ENCODE measurements around the gene TMEM165. TPM values are rescaled to one million over a fixed set of nuclear protein-coding genes. Genes with fewer than 3 reads are reported as not detected.

The TMEM165 gene
- total RNA-seq, 3 donors from 2014 or later, result 165 to 386 (median 204) TPM

DNA sequence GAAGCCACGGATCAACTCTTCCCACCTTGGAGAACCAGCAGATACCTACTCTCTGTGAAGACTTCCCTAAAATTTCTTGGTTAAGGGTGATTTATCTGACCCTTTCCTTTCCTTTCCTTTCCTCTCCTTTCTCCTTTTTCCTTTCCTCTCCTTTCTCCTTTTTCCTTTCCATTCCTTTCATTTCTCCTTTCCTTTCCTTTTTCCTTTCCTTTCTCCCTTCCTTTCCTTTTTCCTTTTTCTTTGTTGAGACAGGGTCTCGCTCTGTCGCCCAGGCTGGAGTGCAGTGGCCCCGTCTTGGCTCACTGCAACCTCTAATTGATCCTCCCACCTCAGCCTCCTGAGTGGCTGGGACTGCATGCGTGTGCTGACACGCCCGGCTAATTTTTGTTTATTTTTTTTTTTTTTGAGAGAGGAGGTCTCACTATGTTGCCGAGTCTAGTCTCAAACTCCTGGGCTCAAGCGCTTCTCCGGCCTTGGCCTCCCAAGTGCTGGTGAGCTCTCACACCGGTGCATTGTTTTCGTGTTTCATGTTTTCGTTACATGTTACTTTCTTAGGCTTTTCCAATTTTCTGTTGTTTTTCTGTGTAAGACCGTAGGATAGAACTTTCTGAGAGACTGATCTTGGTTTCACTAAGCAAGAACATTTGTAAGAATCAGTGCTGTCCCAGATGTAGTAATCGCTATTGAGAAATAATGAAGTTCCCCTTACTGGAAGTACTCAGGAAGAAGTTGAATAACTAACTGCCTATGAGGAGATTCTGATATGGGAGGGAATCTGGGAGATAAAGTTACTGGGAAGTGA lies 2.0 kb downstream of the TMEM165 start:
- Histone ChIP-seq H3K4me3 (peak overlapping the region; percentile 92 to 97 (median 94)), H3K9me3 (no peaks in the 10 kb centered on the region), H3K27me3 (no peaks in the 10 kb centered on the region), H3K4me1 (peaks cover 0 to 4% of the 10 kb centered on the region in 2 donors), H3K36me3 (no peaks in the 10 kb centered on the region), H3K27ac (peak overlapping the region; percentile 99)
- TF ChIP-seq, protein P1, sequence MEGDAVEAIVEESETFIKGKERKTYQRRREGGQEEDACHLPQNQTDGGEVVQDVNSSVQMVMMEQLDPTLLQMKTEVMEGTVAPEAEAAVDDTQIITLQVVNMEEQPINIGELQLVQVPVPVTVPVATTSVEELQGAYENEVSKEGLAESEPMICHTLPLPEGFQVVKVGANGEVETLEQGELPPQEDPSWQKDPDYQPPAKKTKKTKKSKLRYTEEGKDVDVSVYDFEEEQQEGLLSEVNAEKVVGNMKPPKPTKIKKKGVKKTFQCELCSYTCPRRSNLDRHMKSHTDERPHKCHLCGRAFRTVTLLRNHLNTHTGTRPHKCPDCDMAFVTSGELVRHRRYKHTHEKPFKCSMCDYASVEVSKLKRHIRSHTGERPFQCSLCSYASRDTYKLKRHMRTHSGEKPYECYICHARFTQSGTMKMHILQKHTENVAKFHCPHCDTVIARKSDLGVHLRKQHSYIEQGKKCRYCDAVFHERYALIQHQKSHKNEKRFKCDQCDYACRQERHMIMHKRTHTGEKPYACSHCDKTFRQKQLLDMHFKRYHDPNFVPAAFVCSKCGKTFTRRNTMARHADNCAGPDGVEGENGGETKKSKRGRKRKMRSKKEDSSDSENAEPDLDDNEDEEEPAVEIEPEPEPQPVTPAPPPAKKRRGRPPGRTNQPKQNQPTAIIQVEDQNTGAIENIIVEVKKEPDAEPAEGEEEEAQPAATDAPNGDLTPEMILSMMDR (IDR thresholded peaks at IDR 0.05), result no peak
- TF ChIP-seq POLR2AphosphoS5 (IDR thresholded peaks at IDR 0.05), result peak in 2 of 3 donors; percentile 27 to 46
- intact Hi-C loops (cut with DNase I; ENCODE audit: low total_unique reads), result no loop called here
- no peak for DNase-seq (ENCODE audit: low spot score in 2 of 2)

DNA sequence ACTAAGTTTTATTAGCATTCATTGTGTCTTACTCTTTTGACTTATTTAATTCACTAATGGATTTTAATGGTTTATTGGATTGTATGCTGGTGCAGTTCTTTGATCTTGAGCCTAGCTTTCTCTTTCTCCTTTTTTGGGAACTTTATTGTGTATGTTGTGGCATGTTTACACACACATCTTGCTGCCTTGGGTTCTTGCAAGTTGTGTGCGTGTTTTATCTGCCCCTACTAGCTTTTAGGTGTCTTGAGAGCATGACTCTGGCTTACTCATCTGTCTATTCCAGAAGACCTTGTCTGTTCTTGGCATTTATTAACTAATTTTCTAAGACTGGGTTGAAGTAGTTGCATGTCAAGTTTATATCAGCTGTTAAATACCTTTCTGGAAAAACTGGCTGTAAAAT lies 2.7 kb downstream of the TMEM165 start:
- Histone ChIP-seq H3K4me1 (peaks cover 0 to 4% of the 10 kb centered on the region in 2 donors), H3K9me3 (no peaks in the 10 kb centered on the region), H3K36me3 (no peaks in the 10 kb centered on the region), H3K27ac (peak overlapping the region; percentile 99), H3K27me3 (no peaks in the 10 kb centered on the region), H3K4me3 (peak overlapping the region; percentile 92 to 97 (median 94))
- intact Hi-C loops (cut with DNase I; ENCODE audit: low total_unique reads), result no loop called here
- DNase-seq (ENCODE audit: low spot score in 2 of 2), result no peak
- TF ChIP-seq, protein P1 (IDR thresholded peaks at IDR 0.05), result no peak
- TF ChIP-seq POLR2AphosphoS5 (IDR thresholded peaks at IDR 0.05) (no peak), POLR2A (IDR thresholded peaks at IDR 0.05) (no peak)

DNA sequence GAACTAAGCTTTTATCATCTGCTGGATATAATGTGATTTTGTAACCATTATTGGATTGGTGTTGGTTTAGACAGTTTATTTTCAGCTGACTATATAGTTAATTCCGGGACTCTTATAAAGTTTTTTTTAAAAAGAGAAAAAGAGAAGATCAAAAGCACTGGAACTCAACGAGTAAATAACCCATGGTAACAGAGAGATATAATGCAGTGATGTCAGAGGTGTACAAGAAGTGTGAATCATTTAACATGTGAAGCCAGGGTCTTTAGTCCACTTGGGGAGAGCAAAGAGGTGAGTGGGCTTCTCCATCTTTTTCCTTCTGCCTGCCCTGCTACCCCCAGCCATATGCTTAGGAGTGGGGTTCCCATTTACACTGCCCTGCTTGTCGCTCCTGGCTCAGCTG lies 3.2 kb downstream of the TMEM165 start:
- no peaks in the 10 kb centered on the region for H3K27me3 ChIP-seq
- H3K4me3 ChIP-seq, result peak overlapping the region; percentile 92 to 97 (median 94)
- no peak for DNase-seq (ENCODE audit: low spot score in 2 of 2)

DNA sequence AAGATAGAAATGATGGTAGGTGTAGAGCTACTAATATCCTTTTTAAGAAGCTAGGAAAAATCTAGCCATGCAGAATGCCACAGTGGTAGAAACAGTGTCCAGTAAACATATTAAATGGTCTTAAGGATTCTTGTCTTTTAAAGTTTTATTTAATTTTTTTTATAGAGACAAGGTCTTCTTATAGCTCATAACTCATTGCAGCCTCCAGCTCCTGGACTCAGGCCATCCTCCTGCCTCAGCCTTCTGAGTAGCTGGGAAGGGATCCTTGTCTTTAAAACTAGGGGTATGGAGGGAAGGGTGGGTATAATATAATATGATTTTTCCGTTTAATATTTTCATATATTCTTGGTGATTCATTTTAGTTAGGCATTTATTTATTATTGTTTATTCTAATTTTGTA lies 3.8 kb downstream of the TMEM165 start:
- DNase-seq (ENCODE audit: low spot score in 2 of 2), result no peak
- intact Hi-C loops (cut with DNase I; ENCODE audit: low total_unique reads), result no loop called here
- H3K4me3 ChIP-seq, result peak overlapping the region in 2 of 3 donors; percentile 92 to 97
- H3K27ac ChIP-seq, result peak overlapping the region; percentile 73 to 99
- H3K9me3 ChIP-seq, result no peaks in the 10 kb centered on the region
- peaks cover 0 to 4% of the 10 kb centered on the region in 2 donors for H3K4me1 ChIP-seq
- no peaks in the 10 kb centered on the region for H3K27me3 ChIP-seq
- TF ChIP-seq POLR2A (IDR thresholded peaks at IDR 0.05), result no peak
- TF ChIP-seq, protein P1 (IDR thresholded peaks at IDR 0.05), result no peak
- TF ChIP-seq POLR2AphosphoS5 (IDR thresholded peaks at IDR 0.05), result no peak
- no peaks in the 10 kb centered on the region for H3K36me3 ChIP-seq

More for the DNA sequence above, 3.2 kb downstream of the TMEM165 start:
- intact Hi-C loops (cut with DNase I; ENCODE audit: low total_unique reads), result no loop called here
- peaks cover 0 to 4% of the 10 kb centered on the region in 2 donors for H3K4me1 ChIP-seq
- no peaks in the 10 kb centered on the region for H3K36me3 ChIP-seq
- no peak for TF ChIP-seq POLR2AphosphoS5 (IDR thresholded peaks at IDR 0.05)
- TF ChIP-seq POLR2A (IDR thresholded peaks at IDR 0.05), result no peak
- no peaks in the 10 kb centered on the region for H3K9me3 ChIP-seq
- H3K27ac ChIP-seq, result peak overlapping the region; percentile 73 to 99

DNA sequence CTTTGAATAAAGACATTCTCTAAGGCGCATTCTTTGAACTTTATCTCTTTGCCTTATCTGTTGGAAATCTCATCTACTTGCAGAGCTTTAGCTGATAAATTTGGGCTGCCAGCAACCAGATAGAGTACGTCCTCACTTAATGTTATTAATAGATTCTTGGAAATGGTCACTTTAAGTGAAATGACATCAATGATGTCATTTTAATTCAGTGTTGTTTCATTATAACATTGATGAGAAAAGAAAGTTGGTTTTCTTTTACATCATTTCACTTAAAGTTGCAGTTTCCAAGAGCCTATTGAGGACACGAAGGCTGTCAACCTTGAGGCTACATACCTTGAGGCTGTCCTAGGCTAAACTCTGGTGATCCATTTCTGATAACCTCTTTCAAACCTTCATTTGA lies 9.3 kb downstream of the TMEM165 start:
- DNase-seq (ENCODE audit: low spot score in 2 of 2), result no peak
- Histone ChIP-seq H3K9me3 (no peaks in the 10 kb centered on the region), H3K36me3 (no peaks in the 10 kb centered on the region), H3K4me3 (no peak overlapping the region), H3K27me3 (no peaks in the 10 kb centered on the region), H3K4me1 (no peaks in the 10 kb centered on the region), H3K27ac (no peak overlapping the region)
- TF ChIP-seq, protein P1 (IDR thresholded peaks at IDR 0.05), result no peak
- TF ChIP-seq POLR2AphosphoS5 (IDR thresholded peaks at IDR 0.05), result no peak
- TF ChIP-seq POLR2A (IDR thresholded peaks at IDR 0.05), result no peak
- intact Hi-C loops (cut with DNase I; ENCODE audit: low total_unique reads), result no loop called here
